Measurements from ENCODE around the gene CALHM2. TPM values are rescaled to one million over a fixed set of nuclear protein-coding genes. Genes with fewer than 3 reads are reported as not detected.

CALHM2 gene
- total RNA-seq, 1 experiment from 2014 or later, result 1.9 TPM

- TF ChIP-seq FOXP4 (CRISPR knock-in tag; IDR thresholded peaks at IDR 0.05), result no peak
Measured at GRCh38 chr10:103463499-103463898, 11.3 kb upstream of the CALHM2 start (continued).

GRCh38 chr10:103459615-103460014 lies 7.4 kb upstream of the CALHM2 start:
- no peak for DNase-seq (ENCODE audit: low spot score)
- Mint-ChIP-seq H3K9me3 (no peaks in the 10 kb centered on the region), H3K4me3 (no peak overlapping the region), H3K4me1 (peaks cover 3% of the 10 kb centered on the region; the same call in 1 of the 2 replicates), H3K27ac (no peak overlapping the region), H3K27me3 (ENCODE audit: low read depth) (no peaks in the 10 kb centered on the region), H3K36me3 (no peaks in the 10 kb centered on the region)
- no peak for ATAC-seq
- CTCF ChIA-PET, result interaction anchor here (1.0 to 2.1 kb wide), 4 partner anchors 17 to 133 kb away, joined by 4 to 25 read pairs (median 8); no protein-coding TSS in a partner anchor
- TF ChIP-seq ZNF281 (CRISPR knock-in tag; IDR thresholded peaks at IDR 0.05) (no peak), MYBL2 (CRISPR knock-in tag; IDR thresholded peaks at IDR 0.05) (no peak), IRF2 (CRISPR knock-in tag; IDR thresholded peaks at IDR 0.05; ENCODE audit: borderline replicate concordance, low read depth) (no peak), FOXJ3 (CRISPR knock-in tag; IDR thresholded peaks at IDR 0.05; ENCODE audit: borderline replicate concordance) (no peak), NFATC4 (CRISPR knock-in tag; IDR thresholded peaks at IDR 0.05) (no peak), ESRRA (CRISPR knock-in tag; IDR thresholded peaks at IDR 0.05; ENCODE audit: borderline replicate concordance) (no peak), AR (CRISPR knock-in tag; IDR thresholded peaks at IDR 0.05) (no peak), PREB (CRISPR knock-in tag; IDR thresholded peaks at IDR 0.05; ENCODE audit: borderline replicate concordance) (no peak), JUN (CRISPR knock-in tag; IDR thresholded peaks at IDR 0.05) (no peak), ATF3 (CRISPR knock-in tag; conservative IDR thresholded peaks at IDR 0.05) (no peak), ZNF396 (CRISPR knock-in tag; IDR thresholded peaks at IDR 0.05; ENCODE audit: borderline replicate concordance) (no peak), ZNF425 (CRISPR knock-in tag; conservative IDR thresholded peaks at IDR 0.05) (no peak), HMGXB4 (CRISPR knock-in tag; IDR thresholded peaks at IDR 0.05) (no peak), FOXP4 (CRISPR knock-in tag; IDR thresholded peaks at IDR 0.05) (no peak), ZNF263 (CRISPR knock-in tag; IDR thresholded peaks at IDR 0.05; ENCODE audit: low read depth) (no peak), NFE2L1 (CRISPR knock-in tag; IDR thresholded peaks at IDR 0.05) (no peak), E2F1 (CRISPR knock-in tag; IDR thresholded peaks at IDR 0.05) (no peak)
- POLR2A ChIA-PET, result interaction anchor here (0.6 kb wide), 1 partner anchor 121 kb away, joined by 3 read pairs; no protein-coding TSS in a partner anchor
